Measurements from ENCODE around the gene IFNA5.

DNA sequence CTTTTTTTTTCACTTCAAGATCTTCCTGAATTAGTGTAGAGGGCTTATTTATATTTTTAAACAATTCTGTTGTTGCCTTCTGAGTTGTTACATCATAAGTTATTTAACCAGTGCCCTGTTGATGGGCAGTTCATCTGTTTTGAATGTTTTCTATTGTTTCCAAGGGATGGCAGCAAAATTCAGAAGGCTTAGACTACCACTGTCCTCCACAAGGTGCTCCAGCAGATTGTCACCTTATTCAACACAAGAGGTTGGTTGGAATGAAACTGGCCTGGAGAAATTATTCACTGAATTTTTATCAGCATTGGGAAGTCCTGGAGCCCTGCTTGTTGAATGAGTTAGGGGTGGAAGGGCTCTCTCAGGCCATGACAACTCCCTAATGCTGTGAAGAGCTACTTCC is 31.3 kb upstream of the IFNA5 start:
- TF ChIP-seq, protein P1, sequence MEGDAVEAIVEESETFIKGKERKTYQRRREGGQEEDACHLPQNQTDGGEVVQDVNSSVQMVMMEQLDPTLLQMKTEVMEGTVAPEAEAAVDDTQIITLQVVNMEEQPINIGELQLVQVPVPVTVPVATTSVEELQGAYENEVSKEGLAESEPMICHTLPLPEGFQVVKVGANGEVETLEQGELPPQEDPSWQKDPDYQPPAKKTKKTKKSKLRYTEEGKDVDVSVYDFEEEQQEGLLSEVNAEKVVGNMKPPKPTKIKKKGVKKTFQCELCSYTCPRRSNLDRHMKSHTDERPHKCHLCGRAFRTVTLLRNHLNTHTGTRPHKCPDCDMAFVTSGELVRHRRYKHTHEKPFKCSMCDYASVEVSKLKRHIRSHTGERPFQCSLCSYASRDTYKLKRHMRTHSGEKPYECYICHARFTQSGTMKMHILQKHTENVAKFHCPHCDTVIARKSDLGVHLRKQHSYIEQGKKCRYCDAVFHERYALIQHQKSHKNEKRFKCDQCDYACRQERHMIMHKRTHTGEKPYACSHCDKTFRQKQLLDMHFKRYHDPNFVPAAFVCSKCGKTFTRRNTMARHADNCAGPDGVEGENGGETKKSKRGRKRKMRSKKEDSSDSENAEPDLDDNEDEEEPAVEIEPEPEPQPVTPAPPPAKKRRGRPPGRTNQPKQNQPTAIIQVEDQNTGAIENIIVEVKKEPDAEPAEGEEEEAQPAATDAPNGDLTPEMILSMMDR (CRISPR knock-in tag; IDR thresholded peaks at IDR 0.05): 0 out of 2 replicates have a peak, but pooled peaks have one; percentile 8
- TF ChIP-seq YY1 (IDR thresholded peaks at IDR 0.05; ENCODE audit: insufficient read depth, insufficient replicate concordance, low read depth, low read length) (no peak), HNRNPH1 (optimal IDR thresholded peaks at IDR 0.05; ENCODE audit: low read depth, low read length) (no peak), MATR3 (CRISPR knock-in tag; IDR thresholded peaks at IDR 0.05) (no peak), SMAD1 (CRISPR knock-in tag; IDR thresholded peaks at IDR 0.05; ENCODE audit: borderline replicate concordance, low read depth) (no peak), HNRNPUL1 (IDR thresholded peaks at IDR 0.05; ENCODE audit: low read depth, low read length) (no peak), SIN3B (IDR thresholded peaks at IDR 0.05; ENCODE audit: low read length) (no peak), ZNF790 (CRISPR knock-in tag; IDR thresholded peaks at IDR 0.05; ENCODE audit: borderline replicate concordance) (no peak), SOX13 (IDR thresholded peaks at IDR 0.05) (no peak), SOX13 (CRISPR knock-in tag; conservative IDR thresholded peaks at IDR 0.05 in 1 of 2, IDR thresholded peaks at IDR 0.05 in 1 of 2) (no peak; a peak in 1 of 4 replicates), FOXK2 (IDR thresholded peaks at IDR 0.05) (no peak)
- TF ChIP-seq, protein P2, sequence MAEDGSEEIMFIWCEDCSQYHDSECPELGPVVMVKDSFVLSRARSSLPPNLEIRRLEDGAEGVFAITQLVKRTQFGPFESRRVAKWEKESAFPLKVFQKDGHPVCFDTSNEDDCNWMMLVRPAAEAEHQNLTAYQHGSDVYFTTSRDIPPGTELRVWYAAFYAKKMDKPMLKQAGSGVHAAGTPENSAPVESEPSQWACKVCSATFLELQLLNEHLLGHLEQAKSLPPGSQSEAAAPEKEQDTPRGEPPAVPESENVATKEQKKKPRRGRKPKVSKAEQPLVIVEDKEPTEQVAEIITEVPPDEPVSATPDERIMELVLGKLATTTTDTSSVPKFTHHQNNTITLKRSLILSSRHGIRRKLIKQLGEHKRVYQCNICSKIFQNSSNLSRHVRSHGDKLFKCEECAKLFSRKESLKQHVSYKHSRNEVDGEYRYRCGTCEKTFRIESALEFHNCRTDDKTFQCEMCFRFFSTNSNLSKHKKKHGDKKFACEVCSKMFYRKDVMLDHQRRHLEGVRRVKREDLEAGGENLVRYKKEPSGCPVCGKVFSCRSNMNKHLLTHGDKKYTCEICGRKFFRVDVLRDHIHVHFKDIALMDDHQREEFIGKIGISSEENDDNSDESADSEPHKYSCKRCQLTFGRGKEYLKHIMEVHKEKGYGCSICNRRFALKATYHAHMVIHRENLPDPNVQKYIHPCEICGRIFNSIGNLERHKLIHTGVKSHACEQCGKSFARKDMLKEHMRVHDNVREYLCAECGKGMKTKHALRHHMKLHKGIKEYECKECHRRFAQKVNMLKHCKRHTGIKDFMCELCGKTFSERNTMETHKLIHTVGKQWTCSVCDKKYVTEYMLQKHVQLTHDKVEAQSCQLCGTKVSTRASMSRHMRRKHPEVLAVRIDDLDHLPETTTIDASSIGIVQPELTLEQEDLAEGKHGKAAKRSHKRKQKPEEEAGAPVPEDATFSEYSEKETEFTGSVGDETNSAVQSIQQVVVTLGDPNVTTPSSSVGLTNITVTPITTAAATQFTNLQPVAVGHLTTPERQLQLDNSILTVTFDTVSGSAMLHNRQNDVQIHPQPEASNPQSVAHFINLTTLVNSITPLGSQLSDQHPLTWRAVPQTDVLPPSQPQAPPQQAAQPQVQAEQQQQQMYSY (CRISPR knock-in tag; IDR thresholded peaks at IDR 0.05): no peak

Measured in HepG2 (cell line).